ENCODE results near the gene TMEM245. TPM values are rescaled to one million over a fixed set of nuclear protein-coding genes. Genes with fewer than 3 reads are reported as not detected.
A peak's percentile ranks its signal among the peaks of the same experiment; 100 is the strongest.

The TMEM245 gene
- total RNA-seq, 2 donors from 2014 or later, result 30.7 to 35.5 TPM

DNA sequence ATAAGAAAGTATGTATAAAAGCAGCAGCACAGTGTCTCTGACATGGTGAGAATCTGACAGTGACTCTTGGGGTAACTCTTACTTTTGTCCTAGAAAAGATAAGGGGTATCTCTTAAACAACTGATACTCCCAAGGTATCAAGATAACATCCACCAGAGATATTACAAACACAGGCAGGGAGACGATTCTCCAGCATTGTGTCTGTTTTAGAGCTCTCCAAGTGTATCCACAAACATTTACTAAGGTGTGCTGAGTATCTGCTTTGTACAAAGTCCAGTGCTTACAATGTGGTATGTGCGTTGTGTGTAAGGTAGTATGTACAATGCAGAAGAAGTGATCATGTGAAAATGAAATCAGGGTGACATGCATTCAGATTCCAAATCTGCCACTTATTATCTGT lies 4.4 kb upstream of the TMEM245 start:
- H3K4me1 Mint-ChIP-seq (ENCODE audit: low read depth), result peaks cover 18% of the 10 kb centered on the region
- no peaks in the 10 kb centered on the region for H3K36me3 Mint-ChIP-seq (ENCODE audit: insufficient read depth in 2 of 2)
- ATAC-seq (replicated peaks in 1 of 2) (no peak), DNase-seq (no peak)
- no peak overlapping the region for H3K27ac Mint-ChIP-seq
- H3K9me3 Mint-ChIP-seq, result no peaks in the 10 kb centered on the region
- H3K4me3 Mint-ChIP-seq, result no peak overlapping the region
- no peaks in the 10 kb centered on the region for H3K27me3 Mint-ChIP-seq (ENCODE audit: low read depth)

DNA sequence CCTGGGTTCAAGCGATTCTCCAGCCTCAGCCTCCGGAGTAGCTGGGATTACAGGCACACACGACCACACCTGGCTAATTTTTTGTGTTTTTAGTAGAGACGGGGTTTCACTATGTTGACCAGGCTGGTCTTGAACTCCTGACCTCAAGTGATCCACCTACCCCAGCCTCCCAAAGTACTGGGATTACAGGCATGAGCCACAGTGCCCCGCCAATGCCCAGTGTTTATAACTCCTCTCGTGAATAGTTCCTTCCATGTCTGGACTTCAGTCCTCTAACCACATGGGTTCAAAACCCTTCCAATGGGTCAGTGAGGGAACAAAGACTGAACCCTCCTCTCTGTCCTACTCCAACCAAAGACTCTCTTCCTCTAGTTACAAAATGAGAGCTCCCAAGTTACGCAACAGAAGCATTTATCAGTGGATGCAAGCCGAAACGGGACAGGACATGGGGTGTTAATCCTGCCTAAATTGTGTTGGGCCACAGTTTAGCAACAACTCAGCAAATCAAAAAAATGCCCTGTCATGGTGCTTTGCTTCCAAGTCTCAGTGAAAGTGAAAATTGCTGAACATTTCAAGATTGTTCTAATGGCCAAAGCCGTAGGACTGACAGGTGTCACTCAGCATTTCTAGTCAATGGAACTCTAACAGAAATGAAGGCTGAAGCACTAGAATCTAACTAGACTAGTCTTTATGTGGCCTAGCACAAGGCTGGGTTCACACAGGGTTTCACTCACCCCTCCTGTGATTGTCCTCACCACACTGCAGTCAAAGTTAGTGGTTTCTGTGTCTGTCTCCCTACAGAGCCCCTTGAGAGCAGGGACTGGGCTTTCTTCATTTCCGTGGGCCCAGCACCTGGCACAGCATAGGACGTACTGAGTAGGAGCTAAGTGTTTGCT lies 3.2 kb upstream of the TMEM245 start:
- DNase-seq, result no peak
- no peaks in the 10 kb centered on the region for H3K27me3 Mint-ChIP-seq (ENCODE audit: low read depth)
- H3K4me3 Mint-ChIP-seq, result no peak overlapping the region
- H3K4me1 Mint-ChIP-seq (ENCODE audit: low read depth), result peaks cover 24% of the 10 kb centered on the region
- H3K36me3 Mint-ChIP-seq (ENCODE audit: insufficient read depth in 2 of 2), result no peaks in the 10 kb centered on the region
- ATAC-seq (replicated peaks in 1 of 2), result no peak
- H3K9me3 Mint-ChIP-seq, result no peaks in the 10 kb centered on the region
- no peak overlapping the region for H3K27ac Mint-ChIP-seq

DNA sequence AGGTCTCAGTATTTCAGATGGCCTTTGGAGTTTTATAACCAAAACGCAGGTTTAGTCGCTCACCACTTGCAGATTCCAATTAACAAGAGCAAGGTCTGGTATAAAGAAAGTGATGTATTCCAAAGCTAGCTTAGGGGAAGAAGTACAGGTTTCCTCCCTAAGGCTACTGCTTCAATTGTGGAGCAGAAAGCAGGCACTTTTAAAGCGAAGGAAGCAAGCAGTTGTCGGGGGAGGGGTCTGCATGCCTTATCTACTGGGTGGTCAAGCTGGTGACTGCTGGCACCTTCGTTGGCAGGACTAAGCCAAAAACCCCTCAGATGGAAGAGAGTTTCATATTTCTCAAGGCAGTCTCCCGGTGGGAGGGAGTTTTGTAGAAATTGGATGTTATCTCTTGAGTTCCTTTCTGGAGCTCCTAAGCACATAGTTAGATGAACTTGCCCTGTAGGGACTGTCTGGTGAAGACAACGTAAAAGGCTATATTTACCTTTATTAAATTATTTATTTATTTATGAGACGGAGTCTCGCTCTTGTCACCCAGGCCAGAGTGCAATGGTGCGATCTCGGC lies 1.6 kb upstream of the TMEM245 start:
- Mint-ChIP-seq H3K9me3 (peaks cover 0 to 2% of the 10 kb centered on the region in 2 donors), H3K27me3 (ENCODE audit: low read depth) (no peaks in the 10 kb centered on the region), H3K27ac (no peak overlapping the region), H3K36me3 (ENCODE audit: insufficient read depth in 2 of 2) (peaks cover 2 to 7% of the 10 kb centered on the region in 2 donors), H3K4me1 (ENCODE audit: low read depth) (peaks cover 39% of the 10 kb centered on the region), H3K4me3 (no peak overlapping the region)
- ATAC-seq (replicated peaks in 1 of 2) (no peak), DNase-seq (no peak)

DNA sequence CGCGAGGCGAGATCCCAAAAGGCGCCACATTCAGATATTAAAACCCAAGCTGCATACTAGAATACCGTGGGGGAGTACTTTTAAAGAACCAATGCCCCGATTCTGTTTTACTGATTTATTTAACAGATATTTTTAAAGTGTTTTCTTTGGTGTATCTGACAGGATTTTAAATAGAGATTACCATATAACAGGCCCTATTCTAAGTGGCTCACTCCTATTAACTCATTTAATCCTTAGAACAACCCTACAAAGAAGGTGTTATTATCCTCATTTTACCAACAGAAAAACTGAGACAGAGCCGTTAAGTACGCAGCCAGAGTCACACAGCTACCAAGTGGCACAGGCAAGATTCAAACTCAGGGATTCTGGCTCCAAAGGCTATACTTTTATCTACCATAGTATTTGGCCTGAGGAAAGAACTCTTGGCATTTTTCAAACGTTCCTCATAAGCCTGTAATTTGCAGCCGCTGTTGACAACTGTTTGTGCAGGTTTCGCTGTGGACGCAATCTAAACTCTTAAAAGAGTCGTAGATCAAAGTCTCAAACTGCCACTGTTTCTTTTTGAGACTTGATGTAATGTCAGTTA lies 550 bp upstream of the TMEM245 start:
- peaks cover 0 to 2% of the 10 kb centered on the region in 2 donors for H3K9me3 Mint-ChIP-seq
- H3K36me3 Mint-ChIP-seq (ENCODE audit: insufficient read depth in 2 of 2), result peaks cover 2 to 7% of the 10 kb centered on the region in 2 donors
- DNase-seq (no peak), ATAC-seq (replicated peaks in 1 of 2) (no peak)
- H3K27ac Mint-ChIP-seq, result peak overlapping the region; percentile 88
- peak overlapping the region; percentile 93 to 96 for H3K4me3 Mint-ChIP-seq
- peaks cover 49% of the 10 kb centered on the region for H3K4me1 Mint-ChIP-seq (ENCODE audit: low read depth)
- no peaks in the 10 kb centered on the region for H3K27me3 Mint-ChIP-seq (ENCODE audit: low read depth)

DNA sequence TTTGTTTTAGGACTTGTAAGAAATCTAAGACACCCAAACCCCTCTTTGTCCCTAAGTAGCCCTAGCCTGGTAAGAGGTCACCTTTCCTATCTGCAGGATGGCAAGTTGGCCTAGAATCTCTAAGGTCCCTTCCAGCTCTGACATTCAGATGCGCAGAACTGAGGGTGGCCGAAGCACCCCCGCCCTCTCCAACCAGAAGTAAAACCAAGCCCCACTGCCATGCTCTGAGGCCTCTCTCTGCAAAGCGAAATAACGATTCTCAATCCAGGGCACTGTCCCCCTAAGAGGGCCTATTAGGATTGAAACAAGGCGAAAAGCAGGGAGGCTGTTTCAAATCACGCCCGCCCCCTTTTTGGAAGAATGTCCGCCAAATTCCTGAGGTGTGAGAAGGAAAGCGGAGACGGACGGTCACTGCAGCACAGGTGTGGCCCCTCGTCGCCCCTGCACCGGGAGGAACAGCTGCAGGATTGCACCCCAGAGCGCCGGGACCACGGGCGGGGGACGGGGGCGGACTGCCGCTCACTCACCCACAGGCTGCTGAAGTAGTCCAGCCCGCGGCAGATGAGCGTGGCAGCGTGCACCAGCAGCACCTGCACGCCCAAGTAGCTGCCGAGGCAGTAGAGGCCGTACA lies 824 bp downstream of the TMEM245 start:
- H3K9me3 Mint-ChIP-seq, result peaks cover 0 to 2% of the 10 kb centered on the region in 2 donors
- DNase-seq (peak in 1 of 2 donors; percentile 17), ATAC-seq (replicated peaks in 1 of 2) (no peak)
- H3K36me3 Mint-ChIP-seq (ENCODE audit: insufficient read depth in 2 of 2), result peaks cover 2 to 10% of the 10 kb centered on the region in 2 donors
- no peaks in the 10 kb centered on the region for H3K27me3 Mint-ChIP-seq (ENCODE audit: low read depth)
- peaks cover 63% of the 10 kb centered on the region for H3K4me1 Mint-ChIP-seq (ENCODE audit: low read depth)
- peak overlapping the region; percentile 93 for H3K27ac Mint-ChIP-seq
- peak overlapping the region; percentile 93 to 96 for H3K4me3 Mint-ChIP-seq

DNA sequence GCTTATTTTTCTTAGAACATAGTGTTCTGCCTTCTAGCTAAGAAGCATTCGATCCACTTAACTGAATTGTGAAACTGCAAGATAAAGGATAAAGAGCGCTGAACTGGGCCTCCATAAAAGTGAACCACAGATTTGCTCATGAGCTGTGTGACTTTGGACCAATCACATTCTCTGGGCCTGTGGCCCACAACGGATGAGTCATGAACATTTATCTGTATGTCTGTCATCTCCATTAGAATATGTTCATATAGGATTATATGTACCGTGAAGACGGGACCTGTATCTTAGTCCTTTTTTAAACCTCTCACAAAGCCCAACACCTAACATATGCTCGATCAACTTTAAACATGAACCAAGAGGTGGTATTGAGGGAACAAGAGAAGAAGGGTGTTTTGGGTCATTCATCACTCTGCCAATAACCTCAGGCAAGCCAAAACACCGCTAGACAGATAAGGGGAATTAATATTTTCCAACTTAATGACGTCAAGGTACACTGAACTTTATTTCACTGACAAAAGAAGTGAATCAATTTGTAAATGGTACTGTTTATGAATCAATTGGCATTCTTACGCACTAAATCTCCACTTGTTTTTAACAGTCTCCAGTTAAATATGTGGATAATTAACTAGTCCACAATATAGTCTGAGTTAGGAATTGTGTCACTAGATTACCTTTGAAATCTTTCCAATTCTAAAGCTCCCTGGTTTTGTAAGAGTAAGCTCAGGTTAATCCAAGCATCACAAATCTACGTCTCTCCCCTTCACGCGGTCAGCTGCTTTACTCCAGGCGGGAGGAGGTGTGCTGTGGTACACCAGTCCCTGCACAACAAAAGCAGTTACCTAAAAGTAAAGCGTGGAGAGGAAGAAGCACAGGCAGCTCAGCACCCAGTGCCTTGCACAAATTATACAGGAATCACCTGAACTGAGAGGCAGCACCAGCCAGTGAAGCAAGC lies 1.6 kb downstream of the TMEM245 start:
- peaks cover 2 to 10% of the 10 kb centered on the region in 2 donors for H3K36me3 Mint-ChIP-seq (ENCODE audit: insufficient read depth in 2 of 2)
- H3K9me3 Mint-ChIP-seq, result peaks cover 0 to 2% of the 10 kb centered on the region in 2 donors
- H3K4me1 Mint-ChIP-seq (ENCODE audit: low read depth), result peaks cover 67% of the 10 kb centered on the region
- peak; percentile 41 to 49 for ATAC-seq (replicated peaks in 1 of 2)
- no peaks in the 10 kb centered on the region for H3K27me3 Mint-ChIP-seq (ENCODE audit: low read depth)
- DNase-seq, result peak; percentile 56 to 66
- H3K4me3 Mint-ChIP-seq, result peak overlapping the region; percentile 93 to 96
- H3K27ac Mint-ChIP-seq, result peak overlapping the region; percentile 93

DNA sequence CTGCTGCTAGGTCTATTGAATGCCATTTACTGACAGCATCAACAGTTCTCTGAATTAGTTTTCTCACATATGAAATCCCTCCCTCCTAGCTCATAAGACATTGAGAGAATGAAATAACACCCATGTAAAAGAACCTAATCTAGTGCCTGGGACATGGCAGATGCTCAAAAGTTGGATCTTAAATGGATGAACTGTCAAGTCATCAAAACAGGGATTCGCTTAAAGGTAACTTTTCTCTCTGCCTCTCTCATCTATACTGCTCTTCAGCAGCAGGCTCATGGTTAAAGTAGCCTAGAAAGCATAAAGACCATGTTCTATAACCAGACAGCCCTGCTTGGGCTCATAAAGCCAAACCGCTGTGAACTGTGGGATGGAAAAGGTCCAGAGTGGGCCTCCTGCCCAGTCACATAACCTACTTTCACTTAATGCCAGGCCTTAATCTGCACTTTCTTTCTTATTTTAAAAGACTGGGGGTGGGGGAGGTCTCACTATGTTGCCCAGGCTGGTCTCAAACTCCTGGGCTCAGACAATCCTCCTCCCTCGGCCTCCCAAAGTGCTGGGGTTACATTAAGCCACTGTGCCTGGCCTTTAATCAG lies 3.7 kb downstream of the TMEM245 start:
- Mint-ChIP-seq H3K27me3 (ENCODE audit: low read depth) (no peaks in the 10 kb centered on the region), H3K9me3 (peaks cover 0 to 2% of the 10 kb centered on the region in 2 donors), H3K4me3 (peak overlapping the region; percentile 21 to 50), H3K4me1 (ENCODE audit: low read depth) (peaks cover 78% of the 10 kb centered on the region), H3K36me3 (ENCODE audit: insufficient read depth in 2 of 2) (peaks cover 2 to 10% of the 10 kb centered on the region in 2 donors), H3K27ac (peak overlapping the region; percentile 12)
- no peak for DNase-seq
- no peak for ATAC-seq (replicated peaks in 1 of 2)

DNA sequence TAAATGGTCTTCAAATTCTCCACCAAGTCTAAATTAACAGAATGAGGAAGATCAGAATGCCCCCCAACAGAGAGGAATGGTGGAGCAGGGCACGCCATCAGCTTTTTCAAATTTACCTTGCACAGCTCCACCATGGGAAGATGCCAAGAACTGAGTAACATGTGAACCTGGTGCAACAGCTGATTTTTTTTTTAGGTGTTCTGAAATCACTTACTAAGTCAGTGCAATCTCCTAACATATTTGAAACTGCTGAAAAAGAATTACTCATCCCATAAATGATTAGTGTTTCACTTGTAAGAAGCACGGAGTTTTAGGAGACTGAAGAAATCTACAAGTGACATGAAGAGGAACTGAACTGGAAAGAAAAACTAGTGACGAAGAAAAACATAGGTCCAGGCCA lies 5.1 kb downstream of the TMEM245 start:
- ATAC-seq (replicated peaks in 1 of 2) (peak; percentile 27 to 33), DNase-seq (peak in 1 of 2 donors; percentile 16)
- no peaks in the 10 kb centered on the region for H3K27me3 Mint-ChIP-seq (ENCODE audit: low read depth)
- peaks cover 2 to 10% of the 10 kb centered on the region in 2 donors for H3K36me3 Mint-ChIP-seq (ENCODE audit: insufficient read depth in 2 of 2)
- peak overlapping the region; percentile 64 for H3K4me3 Mint-ChIP-seq
- H3K4me1 Mint-ChIP-seq (ENCODE audit: low read depth), result peaks cover 86% of the 10 kb centered on the region
- H3K9me3 Mint-ChIP-seq, result peaks cover 0 to 2% of the 10 kb centered on the region in 2 donors
- H3K27ac Mint-ChIP-seq, result peak overlapping the region; percentile 61

DNA sequence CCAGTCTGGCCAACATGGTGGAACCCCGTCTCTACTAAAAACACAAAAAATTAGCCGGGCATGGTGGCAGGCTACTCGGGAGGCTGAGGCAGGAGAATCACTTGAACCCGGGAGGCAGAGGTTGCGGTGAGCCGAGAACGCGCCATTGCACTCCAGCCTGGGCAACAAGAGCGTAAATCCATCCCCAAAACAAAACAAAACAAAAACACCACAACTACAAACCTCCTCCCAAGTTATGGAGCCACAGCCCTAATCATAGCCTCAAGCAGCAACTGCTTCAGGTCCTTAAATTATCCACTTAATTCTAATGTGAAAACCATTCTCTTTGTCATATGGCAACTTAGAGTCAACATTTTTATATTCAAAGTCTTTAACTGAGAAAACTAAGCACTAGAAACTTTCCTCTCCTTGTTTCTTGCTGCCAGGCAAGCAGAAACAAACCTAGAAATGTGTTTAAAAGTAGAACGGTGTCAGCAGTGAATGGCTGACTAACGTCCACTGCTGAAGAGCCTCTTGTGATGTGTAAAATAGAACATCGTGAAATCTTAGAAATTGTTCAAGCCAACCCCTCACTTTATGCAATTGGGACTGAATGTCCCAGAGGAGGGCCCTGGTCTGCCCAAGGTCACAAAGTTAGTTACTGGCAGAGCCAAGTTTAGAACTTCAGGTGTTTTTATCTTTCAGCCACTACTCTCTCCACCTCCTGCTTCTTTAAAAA lies 5.7 kb downstream of the TMEM245 start:
- H3K4me3 Mint-ChIP-seq, result peak overlapping the region; percentile 64
- peaks cover 2 to 10% of the 10 kb centered on the region in 2 donors for H3K36me3 Mint-ChIP-seq (ENCODE audit: insufficient read depth in 2 of 2)
- ATAC-seq (replicated peaks in 1 of 2) (no peak), DNase-seq (no peak)
- H3K4me1 Mint-ChIP-seq (ENCODE audit: low read depth), result peaks cover 93% of the 10 kb centered on the region
- no peaks in the 10 kb centered on the region for H3K27me3 Mint-ChIP-seq (ENCODE audit: low read depth)
- H3K27ac Mint-ChIP-seq, result no peak overlapping the region
- H3K9me3 Mint-ChIP-seq, result peaks cover 0 to 2% of the 10 kb centered on the region in 2 donors

DNA sequence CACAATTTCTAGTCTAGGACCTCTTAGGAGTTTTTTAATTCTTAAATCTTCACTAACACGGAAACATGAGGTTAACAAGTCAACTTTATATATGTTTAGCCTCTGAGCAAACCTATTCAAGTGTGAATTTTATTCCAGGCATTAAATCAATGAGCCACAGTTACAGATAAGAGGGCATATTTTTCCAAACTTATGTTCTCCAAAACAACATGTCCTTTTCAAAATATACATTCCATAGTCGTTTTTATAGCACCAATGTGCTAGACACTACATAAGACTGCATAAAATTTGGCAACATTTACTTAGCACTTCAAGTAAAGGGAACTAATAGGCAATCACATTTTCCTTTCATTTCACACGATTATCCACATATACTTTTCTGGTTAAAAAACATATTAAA lies 6.5 kb downstream of the TMEM245 start:
- H3K4me3 Mint-ChIP-seq, result peak overlapping the region in 1 of 2 donors; percentile 64
- H3K27ac Mint-ChIP-seq, result no peak overlapping the region
- peaks cover 0 to 2% of the 10 kb centered on the region in 2 donors for H3K9me3 Mint-ChIP-seq
- ATAC-seq (replicated peaks in 1 of 2) (no peak), DNase-seq (no peak)
- H3K27me3 Mint-ChIP-seq (ENCODE audit: low read depth), result no peaks in the 10 kb centered on the region
- H3K4me1 Mint-ChIP-seq (ENCODE audit: low read depth), result peaks cover 96% of the 10 kb centered on the region
- H3K36me3 Mint-ChIP-seq (ENCODE audit: insufficient read depth in 2 of 2), result peaks cover 2 to 10% of the 10 kb centered on the region in 2 donors

DNA sequence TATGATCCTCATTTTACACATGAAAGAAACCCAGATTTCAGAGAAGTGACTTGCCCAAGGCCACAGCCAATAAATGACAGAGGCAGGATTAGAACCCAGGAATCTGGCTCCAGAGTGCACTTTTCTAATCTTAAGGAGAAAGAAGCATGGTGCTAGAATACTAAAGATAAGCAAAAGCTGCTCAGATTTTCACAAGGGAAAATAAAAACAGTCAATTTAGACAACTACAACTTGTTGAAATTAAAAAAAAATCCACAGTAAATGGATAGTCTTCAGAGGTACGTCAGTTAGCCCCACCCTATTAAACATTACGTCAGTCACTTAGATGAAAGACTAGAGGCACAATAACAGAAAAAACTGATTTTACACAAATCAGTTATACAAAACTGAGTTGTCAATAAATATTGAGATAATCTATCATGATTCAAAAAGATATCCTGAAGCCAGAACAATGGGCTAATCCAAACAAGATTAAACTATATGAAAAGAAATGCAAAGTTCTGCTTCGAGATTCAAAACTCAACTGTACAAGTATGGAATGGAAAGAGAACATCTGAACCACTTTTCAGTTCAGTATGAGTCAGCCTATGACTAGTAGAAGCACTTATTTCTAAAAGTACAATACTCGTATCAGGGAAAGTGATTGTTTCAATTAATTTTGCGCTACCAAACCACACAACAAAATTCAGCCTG lies 9.3 kb downstream of the TMEM245 start:
- peak; percentile 73 for ATAC-seq (replicated peaks in 1 of 2)
- H3K4me1 Mint-ChIP-seq (ENCODE audit: low read depth), result peaks cover 90% of the 10 kb centered on the region

More for the DNA sequence above, 9.3 kb downstream of the TMEM245 start:
- peaks cover 0 to 3% of the 10 kb centered on the region in 2 donors for H3K36me3 Mint-ChIP-seq (ENCODE audit: insufficient read depth in 2 of 2)
- no peaks in the 10 kb centered on the region for H3K27me3 Mint-ChIP-seq (ENCODE audit: low read depth)
- DNase-seq, result no peak
- H3K4me3 Mint-ChIP-seq, result peak overlapping the region; percentile 78 to 94
- no peaks in the 10 kb centered on the region for H3K9me3 Mint-ChIP-seq
- H3K27ac Mint-ChIP-seq, result peak overlapping the region; percentile 91
